ENCODE results near the gene PGAP2. TPM values are rescaled to one million over a fixed set of nuclear protein-coding genes. Genes with fewer than 3 reads are reported as not detected.

Gene PGAP2
- polyA plus RNA-seq, 2 of the 4 experiments (the other 2 are of a cell fraction) = 32.4 to 35.2 TPM

GRCh38 chr11:3796346-3796745 is 12.0 kb upstream of the PGAP2 start:
- POLR2A ChIA-PET = no interaction called here
- DNase-seq (ENCODE audit: low read depth in 1 of 2, low spot score in 1 of 2) (no peak), ATAC-seq (no peak), FAIRE-seq (no peak)
- TF ChIP-seq ZFP36 (IDR thresholded peaks at IDR 0.05; ENCODE audit: borderline replicate concordance, partially characterized antibody) (no peak), HMGXB4 (CRISPR knock-in tag; IDR thresholded peaks at IDR 0.05; ENCODE audit: borderline replicate concordance) (no peak), TP53 (CRISPR knock-in tag; IDR thresholded peaks at IDR 0.05) (no peak), CHD2 (IDR thresholded peaks at IDR 0.05; ENCODE audit: low read length, partially characterized antibody) (no peak), HOXB13 (CRISPR knock-in tag; IDR thresholded peaks at IDR 0.05; ENCODE audit: low read depth) (no peak), JUNB (IDR thresholded peaks at IDR 0.05) (no peak), RCOR1 (IDR thresholded peaks at IDR 0.05; ENCODE audit: low read depth, low read length) (no peak), RAD21 (conservative IDR thresholded peaks at IDR 0.05 in 1 of 2, IDR thresholded peaks at IDR 0.05 in 1 of 2) (no peak), SMC3 (IDR thresholded peaks at IDR 0.05) (no peak), ZSCAN20 (CRISPR knock-in tag; IDR thresholded peaks at IDR 0.05) (no peak), CEBPB (IDR thresholded peaks at IDR 0.05) (no peak)
- Histone ChIP-seq H3K9me3 (no peaks in the 10 kb centered on the region), H3K4me1 (peaks cover 20% of the 10 kb centered on the region), H3K27ac (peak overlapping the region; percentile 95), H3K4me2 (peak overlapping the region; percentile 98), H3K4me3 (peak overlapping the region; percentile 100)
- CTCF ChIA-PET = interaction anchor here (0.9 to 5.9 kb wide), 2 partner anchors 14 kb away, joined by 3 to 56 read pairs; partner anchors contain the start of gene PGAP2
- 7% methylated on average over 14 of the region's 14 CpGs for WGBS (ENCODE audit: missing lambda C conversion rate)

DNA sequence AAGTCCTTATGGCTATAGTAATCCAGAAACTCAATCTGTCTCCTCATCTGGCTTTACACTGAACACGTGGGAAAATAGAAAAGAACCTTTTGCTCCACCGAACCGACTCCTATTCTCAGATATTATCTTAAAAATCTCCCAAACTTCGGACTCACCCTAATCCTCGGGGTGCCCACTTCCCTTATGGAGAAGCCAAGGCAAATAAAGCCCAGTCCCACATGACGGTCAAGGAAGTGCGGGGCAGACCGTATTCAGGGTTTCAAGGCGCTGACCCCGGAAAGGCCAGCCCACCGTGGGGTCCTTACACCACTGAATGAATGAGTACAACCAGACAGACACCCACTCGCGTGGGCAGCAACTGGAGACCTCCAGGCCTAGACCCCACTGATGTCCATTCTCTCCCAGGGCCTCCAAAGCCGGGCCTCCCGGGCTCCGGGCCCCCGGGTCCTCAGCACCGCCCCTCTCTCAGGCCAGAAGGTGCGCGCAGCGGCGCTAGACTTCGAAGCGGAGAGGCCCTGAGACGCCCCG is 11.5 kb upstream of the PGAP2 start:
- ChIA-PET POLR2A (interaction anchor here (1.6 kb wide), 1 partner anchor 26 kb away, joined by 4 read pairs; no protein-coding TSS in a partner anchor), CTCF (interaction anchor here (0.9 to 5.9 kb wide), 2 partner anchors 14 to 15 kb away, joined by 3 to 56 read pairs; partner anchors contain the start of gene PGAP2)
- Histone ChIP-seq H3K9me3 (no peaks in the 10 kb centered on the region), H3K27ac (peak overlapping the region; percentile 95), H3K4me3 (peak overlapping the region; percentile 100), H3K4me2 (peak overlapping the region; percentile 98), H3K4me1 (peaks cover 23% of the 10 kb centered on the region)
- no peak for FAIRE-seq
- peak; percentile 59 to 71 for ATAC-seq
- no peak for TF ChIP-seq CBX2 (IDR thresholded peaks at IDR 0.05; ENCODE audit: borderline replicate concordance, low read depth)
- no peak for TF ChIP-seq ZFP36 (IDR thresholded peaks at IDR 0.05; ENCODE audit: borderline replicate concordance, partially characterized antibody)
- peak; percentile 71; the same call in 1 of the 2 replicates for TF ChIP-seq TFCP2L1 (CRISPR knock-in tag; IDR thresholded peaks at IDR 0.05)
- WGBS (ENCODE audit: missing lambda C conversion rate) = under 1% methylated on average over 10 of the region's 26 CpGs
- peak in 1 of 2 experiments; percentile 49 for DNase-seq (ENCODE audit: low read depth in 1 of 2, low spot score in 1 of 2)

GRCh38 chr11:3797329-3798090 is 10.8 kb upstream of the PGAP2 start, which contains the start of gene NUP98:
Gene NUP98, minus strand, starts transcription at chr11:3797554. Its CDS starts 15,437 bp downstream, at chr11:3782117.
- ChIA-PET CTCF (interaction anchor here (2.3 to 5.9 kb wide), 2 partner anchors 13 to 276 kb away, joined by 6 to 56 read pairs; partner anchors contain the start of gene PGAP2), POLR2A (interaction anchor here (0.6 to 2.1 kb wide), 13 partner anchors 8 to 276 kb away, joined by 3 to 23 read pairs (median 4); partner anchors contain the start of genes PGAP2 and RHOG)
- ATAC-seq = peak; percentile 93 to 94
- Histone ChIP-seq H3K27ac (peak within 1 kb of the TSS; percentile 95), H3K4me1 (peaks cover 29% of the 10 kb centered on the region), H3K4me2 (peak within 1 kb of the TSS; percentile 98), H3K4me3 (peak within 1 kb of the TSS; percentile 100), H3K9me3 (no peaks in the 10 kb centered on the region)
- peak; percentile 98 to 100 for DNase-seq (ENCODE audit: low read depth in 1 of 2, low spot score in 1 of 2)
- under 1% methylated on average over 36 of the region's 86 CpGs for WGBS (ENCODE audit: missing lambda C conversion rate)
- peak; percentile 78 for FAIRE-seq
- TF ChIP-seq CHD2 (IDR thresholded peaks at IDR 0.05; ENCODE audit: low read length, partially characterized antibody) = no peak
- no peak for TF ChIP-seq KDM5A (IDR thresholded peaks at IDR 0.05)
- no peak for TF ChIP-seq POLR2AphosphoS2 (conservative IDR thresholded peaks at IDR 0.05; ENCODE audit: low read length)
- TF ChIP-seq GATA3 (IDR thresholded peaks at IDR 0.05; ENCODE audit: borderline replicate concordance) = 0 out of 2 replicates have a peak, but pooled peaks have one; percentile 24
- peak; percentile 94 for TF ChIP-seq PHF8 (IDR thresholded peaks at IDR 0.05; ENCODE audit: borderline replicate concordance, low read depth)
- no peak for TF ChIP-seq HOXA7 (CRISPR knock-in tag; IDR thresholded peaks at IDR 0.05)
- peak; percentile 53; the same call in 1 of the 2 replicates for TF ChIP-seq HMGXB4 (CRISPR knock-in tag; IDR thresholded peaks at IDR 0.05; ENCODE audit: borderline replicate concordance)
- no peak for TF ChIP-seq ZSCAN20 (CRISPR knock-in tag; IDR thresholded peaks at IDR 0.05)
- no peak; the same call in 1 of the 2 replicates for TF ChIP-seq FOXS1 (CRISPR knock-in tag; IDR thresholded peaks at IDR 0.05)
- no peak for TF ChIP-seq FOSL2 (IDR thresholded peaks at IDR 0.05)
- peak; percentile 76 for TF ChIP-seq FOSL2 (CRISPR knock-in tag; IDR thresholded peaks at IDR 0.05)
- TF ChIP-seq, protein P1, sequence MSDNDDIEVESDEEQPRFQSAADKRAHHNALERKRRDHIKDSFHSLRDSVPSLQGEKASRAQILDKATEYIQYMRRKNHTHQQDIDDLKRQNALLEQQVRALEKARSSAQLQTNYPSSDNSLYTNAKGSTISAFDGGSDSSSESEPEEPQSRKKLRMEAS (IDR thresholded peaks at IDR 0.05) = peak; percentile 99
- TF ChIP-seq CBX8 (IDR thresholded peaks at IDR 0.05) = no peak
- TF ChIP-seq PBX3 (IDR thresholded peaks at IDR 0.05) = peak; percentile 100
- TF ChIP-seq, protein P2, sequence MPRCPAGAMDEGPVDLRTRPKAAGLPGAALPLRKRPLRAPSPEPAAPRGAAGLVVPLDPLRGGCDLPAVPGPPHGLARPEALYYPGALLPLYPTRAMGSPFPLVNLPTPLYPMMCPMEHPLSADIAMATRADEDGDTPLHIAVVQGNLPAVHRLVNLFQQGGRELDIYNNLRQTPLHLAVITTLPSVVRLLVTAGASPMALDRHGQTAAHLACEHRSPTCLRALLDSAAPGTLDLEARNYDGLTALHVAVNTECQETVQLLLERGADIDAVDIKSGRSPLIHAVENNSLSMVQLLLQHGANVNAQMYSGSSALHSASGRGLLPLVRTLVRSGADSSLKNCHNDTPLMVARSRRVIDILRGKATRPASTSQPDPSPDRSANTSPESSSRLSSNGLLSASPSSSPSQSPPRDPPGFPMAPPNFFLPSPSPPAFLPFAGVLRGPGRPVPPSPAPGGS (IDR thresholded peaks at IDR 0.05) = peak; percentile 90
- peak; percentile 95 for TF ChIP-seq POLR2A (IDR thresholded peaks at IDR 0.05; ENCODE audit: low read length)
- no peak for TF ChIP-seq CBX2 (IDR thresholded peaks at IDR 0.05; ENCODE audit: borderline replicate concordance, low read depth)

Measured in A549 (cell line).